VCaP (cell line): Measurements from ENCODE around the gene KIF20B.
"Not testable (repeated sequence)": the region's sequence is repeated elsewhere in the genome, so short reads cannot be mapped to it uniquely, and the experiment has no call there.

Experiments
- H3K27ac ChIP-seq: fragments of 450-650 bp; 2 replicates; pipeline ENCODE4 v1.5.1; 2017
- TF ChIP-seq, protein P1 (sequence below): fragments of 450-650 bp; conservative IDR thresholded peaks from 2 replicates; pipeline ENCODE4 v1.5.1; 2017; ENCODE audit warnings: mild to moderate bottlenecking, moderate library complexity

The KIF20B gene

GRCh38 chr10:89814278-89814677, 112.9 kb downstream of the KIF20B start:
- TF ChIP-seq, protein P1, sequence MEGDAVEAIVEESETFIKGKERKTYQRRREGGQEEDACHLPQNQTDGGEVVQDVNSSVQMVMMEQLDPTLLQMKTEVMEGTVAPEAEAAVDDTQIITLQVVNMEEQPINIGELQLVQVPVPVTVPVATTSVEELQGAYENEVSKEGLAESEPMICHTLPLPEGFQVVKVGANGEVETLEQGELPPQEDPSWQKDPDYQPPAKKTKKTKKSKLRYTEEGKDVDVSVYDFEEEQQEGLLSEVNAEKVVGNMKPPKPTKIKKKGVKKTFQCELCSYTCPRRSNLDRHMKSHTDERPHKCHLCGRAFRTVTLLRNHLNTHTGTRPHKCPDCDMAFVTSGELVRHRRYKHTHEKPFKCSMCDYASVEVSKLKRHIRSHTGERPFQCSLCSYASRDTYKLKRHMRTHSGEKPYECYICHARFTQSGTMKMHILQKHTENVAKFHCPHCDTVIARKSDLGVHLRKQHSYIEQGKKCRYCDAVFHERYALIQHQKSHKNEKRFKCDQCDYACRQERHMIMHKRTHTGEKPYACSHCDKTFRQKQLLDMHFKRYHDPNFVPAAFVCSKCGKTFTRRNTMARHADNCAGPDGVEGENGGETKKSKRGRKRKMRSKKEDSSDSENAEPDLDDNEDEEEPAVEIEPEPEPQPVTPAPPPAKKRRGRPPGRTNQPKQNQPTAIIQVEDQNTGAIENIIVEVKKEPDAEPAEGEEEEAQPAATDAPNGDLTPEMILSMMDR, result no peak
- no peak overlapping the region for H3K27ac ChIP-seq

- no peak overlapping the region for H3K27ac ChIP-seq
- TF ChIP-seq, protein P1, result no peak
Observed at GRCh38 chr10:89815049-89815853, 113.9 kb downstream of the KIF20B start.

GRCh38 chr10:89819008-89819407, 117.6 kb downstream of the KIF20B start:
- H3K27ac ChIP-seq, result not testable (repeated sequence)
